Measurements from ENCODE around the gene ECEL1.
A peak's percentile ranks its signal among the peaks of the same experiment; 100 is the strongest.
"Not testable (repeated sequence)": the region's sequence is repeated elsewhere in the genome, so short reads cannot be mapped to it uniquely, and the experiment has no call there.

The ECEL1 gene

GRCh38 chr2:232443669-232444408 lies 43.8 kb downstream of the ECEL1 start:
- not testable (repeated sequence) for H3K36me3 Mint-ChIP-seq; DNase-seq; H3K9me3 Mint-ChIP-seq; ATAC-seq (replicated peaks); H3K4me3 Mint-ChIP-seq; H3K27ac Mint-ChIP-seq
- H3K4me1 Mint-ChIP-seq: peaks cover 9 to 14% of the 10 kb centered on the region in 2 donors
- H3K27me3 Mint-ChIP-seq: peaks cover 0 to 23% of the 10 kb centered on the region in 2 donors

- peaks cover 0 to 30% of the 10 kb centered on the region in 2 donors for H3K27me3 Mint-ChIP-seq
- H3K27ac Mint-ChIP-seq; DNase-seq; H3K36me3 Mint-ChIP-seq; H3K4me3 Mint-ChIP-seq; H3K9me3 Mint-ChIP-seq; ATAC-seq (replicated peaks): not testable (repeated sequence)
- peaks cover 9 to 14% of the 10 kb centered on the region in 2 donors for H3K4me1 Mint-ChIP-seq
Measured at GRCh38 chr2:232443047-232443446, 44.6 kb downstream of the ECEL1 start.

- Mint-ChIP-seq H3K27me3 (peaks cover 0 to 35% of the 10 kb centered on the region in 2 donors), H3K4me1 (peaks cover 9 to 14% of the 10 kb centered on the region in 2 donors)
- DNase-seq; H3K36me3 Mint-ChIP-seq; H3K9me3 Mint-ChIP-seq; H3K27ac Mint-ChIP-seq; ATAC-seq (replicated peaks); H3K4me3 Mint-ChIP-seq: not testable (repeated sequence)
Measured at GRCh38 chr2:232442431-232442830, 45.2 kb downstream of the ECEL1 start.

GRCh38 chr2:232441922-232442321 lies 45.7 kb downstream of the ECEL1 start:
- not testable (repeated sequence) for DNase-seq; H3K27ac Mint-ChIP-seq; ATAC-seq (replicated peaks); H3K36me3 Mint-ChIP-seq; H3K9me3 Mint-ChIP-seq; H3K4me3 Mint-ChIP-seq
- H3K27me3 Mint-ChIP-seq: peaks cover 0 to 35% of the 10 kb centered on the region in 2 donors
- H3K4me1 Mint-ChIP-seq: peaks cover 9 to 14% of the 10 kb centered on the region in 2 donors

GRCh38 chr2:232441147-232441651 lies 46.4 kb downstream of the ECEL1 start:
- Mint-ChIP-seq H3K4me1 (peaks cover 7 to 14% of the 10 kb centered on the region in 2 donors), H3K27me3 (peaks cover 0 to 30% of the 10 kb centered on the region in 2 donors), H3K4me3 (no peak overlapping the region), H3K9me3 (no peaks in the 10 kb centered on the region), H3K36me3 (no peaks in the 10 kb centered on the region), H3K27ac (no peak overlapping the region)
- no peak for DNase-seq
- no peak for ATAC-seq (replicated peaks)

- Mint-ChIP-seq H3K4me1 (peaks cover 7 to 14% of the 10 kb centered on the region in 2 donors), H3K4me3 (peak overlapping the region in 1 of 2 donors; percentile 47), H3K27me3 (peaks cover 0 to 36% of the 10 kb centered on the region in 2 donors)
- DNase-seq (peak; percentile 81), ATAC-seq (replicated peaks) (peak; percentile 90)
- H3K36me3 Mint-ChIP-seq, H3K9me3 Mint-ChIP-seq, H3K27ac Mint-ChIP-seq: not testable (repeated sequence)
Measured at GRCh38 chr2:232440220-232441018, 47.2 kb downstream of the ECEL1 start.

- no peaks in the 10 kb centered on the region for H3K36me3 Mint-ChIP-seq
- DNase-seq (no peak), ATAC-seq (replicated peaks) (no peak)
- peak overlapping the region; percentile 33 for H3K27ac Mint-ChIP-seq
- H3K4me1 Mint-ChIP-seq: peaks cover 7 to 14% of the 10 kb centered on the region in 2 donors
- no peak overlapping the region for H3K4me3 Mint-ChIP-seq
- H3K9me3 Mint-ChIP-seq: no peaks in the 10 kb centered on the region
- peaks cover 0 to 36% of the 10 kb centered on the region in 2 donors for H3K27me3 Mint-ChIP-seq
Measured at GRCh38 chr2:232439758-232440135, 47.9 kb downstream of the ECEL1 start.

GRCh38 chr2:232438951-232439757 lies 48.5 kb downstream of the ECEL1 start:
- Mint-ChIP-seq H3K36me3 (no peaks in the 10 kb centered on the region), H3K9me3 (no peaks in the 10 kb centered on the region), H3K27me3 (peaks cover 0 to 36% of the 10 kb centered on the region in 2 donors), H3K4me3 (no peak overlapping the region), H3K27ac (no peak overlapping the region), H3K4me1 (peaks cover 4 to 14% of the 10 kb centered on the region in 2 donors)
- DNase-seq (peak; percentile 27), ATAC-seq (replicated peaks) (peak; percentile 40 to 42)

GRCh38 chr2:232438091-232438490 lies 49.5 kb downstream of the ECEL1 start:
- no peak for DNase-seq
- no peak overlapping the region for H3K27ac Mint-ChIP-seq
- no peaks in the 10 kb centered on the region for H3K9me3 Mint-ChIP-seq
- ATAC-seq (replicated peaks): no peak
- no peak overlapping the region for H3K4me3 Mint-ChIP-seq
- H3K36me3 Mint-ChIP-seq: no peaks in the 10 kb centered on the region
- H3K27me3 Mint-ChIP-seq: peaks cover 0 to 36% of the 10 kb centered on the region in 2 donors
- peaks cover 6 to 19% of the 10 kb centered on the region in 2 donors for H3K4me1 Mint-ChIP-seq

GRCh38 chr2:232437195-232437571 lies 50.5 kb downstream of the ECEL1 start:
- Mint-ChIP-seq H3K27ac (no peak overlapping the region), H3K4me3 (no peak overlapping the region), H3K9me3 (no peaks in the 10 kb centered on the region), H3K4me1 (peaks cover 6 to 19% of the 10 kb centered on the region in 2 donors), H3K36me3 (no peaks in the 10 kb centered on the region), H3K27me3 (peaks cover 0 to 36% of the 10 kb centered on the region in 2 donors)
- ATAC-seq (replicated peaks): no peak
- DNase-seq: no peak

- Mint-ChIP-seq H3K4me3 (no peak overlapping the region), H3K27me3 (peaks cover 0 to 36% of the 10 kb centered on the region in 2 donors), H3K27ac (no peak overlapping the region), H3K4me1 (peaks cover 6 to 19% of the 10 kb centered on the region in 2 donors), H3K9me3 (no peaks in the 10 kb centered on the region), H3K36me3 (no peaks in the 10 kb centered on the region)
- DNase-seq (no peak), ATAC-seq (replicated peaks) (no peak)
Measured at GRCh38 chr2:232436381-232437194, 51.0 kb downstream of the ECEL1 start.

- H3K4me1 Mint-ChIP-seq: peaks cover 6 to 17% of the 10 kb centered on the region in 2 donors
- H3K27ac Mint-ChIP-seq: no peak overlapping the region
- peaks cover 0 to 33% of the 10 kb centered on the region in 2 donors for H3K27me3 Mint-ChIP-seq
- H3K4me3 Mint-ChIP-seq: no peak overlapping the region
- H3K36me3 Mint-ChIP-seq: no peaks in the 10 kb centered on the region
- H3K9me3 Mint-ChIP-seq: no peaks in the 10 kb centered on the region
- ATAC-seq (replicated peaks) (no peak), DNase-seq (no peak)
Measured at GRCh38 chr2:232435805-232436204, 51.8 kb downstream of the ECEL1 start.

GRCh38 chr2:232435375-232435648 lies 52.3 kb downstream of the ECEL1 start:
- H3K27ac Mint-ChIP-seq: no peak overlapping the region
- ATAC-seq (replicated peaks) (no peak), DNase-seq (no peak)
- H3K4me3 Mint-ChIP-seq: no peak overlapping the region
- H3K4me1 Mint-ChIP-seq: peaks cover 5 to 12% of the 10 kb centered on the region in 2 donors
- peaks cover 0 to 29% of the 10 kb centered on the region in 2 donors for H3K27me3 Mint-ChIP-seq
- no peaks in the 10 kb centered on the region for H3K36me3 Mint-ChIP-seq
- no peaks in the 10 kb centered on the region for H3K9me3 Mint-ChIP-seq

Data from stimulated activated naive B cell treated with anti-CD40 and anti-IgM and Interleukin-4, amounts not matched to agents 10 μg/mL and 1 μg/mL and 100 μg/mL, for 72 hours (primary cell).